Activated CD4-positive, alpha-beta memory T cell treated with anti-CD3 and anti-CD28 coated beads for 36 hours (primary cell): ENCODE data around the gene PPWD1. TPM values are rescaled to one million over a fixed set of nuclear protein-coding genes. Genes with fewer than 3 reads are reported as not detected.
"Not testable (repeated sequence)": the region's sequence is repeated elsewhere in the genome, so short reads cannot be mapped to it uniquely, and the experiment has no call there.

Source experiments
- CTCF ChIA-PET: fragments of 350-600 bp; sonication (Branson Sonifier 250); formaldehyde crosslinking; loops from one replicate; lab custom pipeline; 2021; ENCODE audit warnings: antibody characterized with exemption, inconsistent platforms; lab: Charles Lee
- POLR2A ChIA-PET: fragments of 350-600 bp; sonication (Branson Sonifier 250); formaldehyde crosslinking; loops from one replicate; lab custom pipeline; 2021; ENCODE audit warnings: antibody characterized with exemption; lab: Charles Lee
- DNase-seq: peaks from one replicate; pipeline ENCODE4 v3.0.0-alpha.2; 2020
- H3K27ac Mint-ChIP-seq: one replicate; pipeline ENCODE4 v1.8.0; 2021; ENCODE audit warnings: mixed read lengths
- H3K27me3 Mint-ChIP-seq: one replicate; pipeline ENCODE4 v1.8.0; 2021; ENCODE audit warnings: mixed read lengths
- H3K36me3 Mint-ChIP-seq: one replicate; pipeline ENCODE4 v1.8.0; 2021; ENCODE audit warnings: mixed read lengths
- H3K4me1 Mint-ChIP-seq: one replicate; pipeline ENCODE4 v1.8.0; 2021; ENCODE audit warnings: low read depth, mixed read lengths
- H3K4me3 Mint-ChIP-seq: one replicate; pipeline ENCODE4 v1.8.0; 2021; ENCODE audit warnings: mild to moderate bottlenecking, mixed read lengths
- H3K9me3 Mint-ChIP-seq: one replicate; pipeline ENCODE4 v1.8.0; 2021; ENCODE audit warnings: mixed read lengths
- intact Hi-C: fragments of 100-400 bp; cut with micrococcal nuclease; formaldehyde crosslinking; loops from one replicate; pipeline ENCODE4 v1.15.1; 2023
- total RNA-seq, 2 experiments: library from RNA; stranded (reverse); gene quantifications; one replicate each; pipeline ENCODE4 v1.2.3, GENCODE V29; 2021

Gene PPWD1
- total RNA-seq, 2 experiments from 2014 or later: 38.0 to 42.2 TPM

GRCh38 chr5:65563777-65564176 is 681 bp downstream of the PPWD1 start:
- H3K36me3 Mint-ChIP-seq: peaks cover 25% of the 10 kb centered on the region
- no peaks in the 10 kb centered on the region for H3K27me3 Mint-ChIP-seq
- intact Hi-C loops: loop anchor here (1.0 to 5.0 kb wide), 6 partner anchors 61 to 581 kb away; partner anchors contain the start of genes ERBIN, NLN, SGTB and SREK1
- ChIA-PET CTCF (interaction anchor here (0.9 to 1.6 kb wide), 2 partner anchors 14 to 80 kb away, joined by 3 to 6 read pairs; no protein-coding TSS in a partner anchor), POLR2A (interaction anchor here (1.1 to 3.6 kb wide), 5 partner anchors 24 to 158 kb away, joined by 3 to 19 read pairs (median 5); partner anchors contain the start of genes NLN, SGTB, SHLD3 and TRAPPC13)
- H3K4me3 Mint-ChIP-seq: peak overlapping the region; percentile 92
- H3K9me3 Mint-ChIP-seq: no peaks in the 10 kb centered on the region
- H3K4me1 Mint-ChIP-seq: peaks cover 48% of the 10 kb centered on the region
- H3K27ac Mint-ChIP-seq: peak overlapping the region; percentile 93
- DNase-seq: peak; percentile 9

DNA sequence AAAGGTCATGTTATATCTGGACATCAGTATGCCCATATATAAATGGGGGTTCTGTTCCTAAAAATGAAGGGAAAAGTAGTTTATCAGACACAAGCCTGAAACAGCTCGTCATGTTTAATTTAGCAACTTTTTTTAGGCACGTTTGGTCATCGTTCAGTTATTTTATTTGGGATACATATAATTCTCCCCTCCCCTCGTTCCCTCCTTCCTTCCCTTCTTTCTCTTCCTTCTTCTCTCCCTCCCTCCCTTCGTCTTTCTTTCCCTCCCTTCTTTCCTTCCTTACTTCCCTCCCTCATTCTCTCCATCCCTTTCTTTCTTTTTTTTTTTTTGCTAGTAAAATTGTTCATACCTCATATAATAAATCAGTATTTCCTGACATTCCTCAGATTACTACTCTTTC is 3.4 kb downstream of the PPWD1 start:
- Mint-ChIP-seq H3K4me3 (no peak overlapping the region), H3K27me3 (no peaks in the 10 kb centered on the region), H3K27ac (no peak overlapping the region), H3K4me1 (peaks cover 43% of the 10 kb centered on the region), H3K9me3 (no peaks in the 10 kb centered on the region), H3K36me3 (peaks cover 8% of the 10 kb centered on the region)
- ChIA-PET POLR2A (no interaction called here), CTCF (no interaction called here)
- intact Hi-C loops: no loop called here
- no peak for DNase-seq

DNA sequence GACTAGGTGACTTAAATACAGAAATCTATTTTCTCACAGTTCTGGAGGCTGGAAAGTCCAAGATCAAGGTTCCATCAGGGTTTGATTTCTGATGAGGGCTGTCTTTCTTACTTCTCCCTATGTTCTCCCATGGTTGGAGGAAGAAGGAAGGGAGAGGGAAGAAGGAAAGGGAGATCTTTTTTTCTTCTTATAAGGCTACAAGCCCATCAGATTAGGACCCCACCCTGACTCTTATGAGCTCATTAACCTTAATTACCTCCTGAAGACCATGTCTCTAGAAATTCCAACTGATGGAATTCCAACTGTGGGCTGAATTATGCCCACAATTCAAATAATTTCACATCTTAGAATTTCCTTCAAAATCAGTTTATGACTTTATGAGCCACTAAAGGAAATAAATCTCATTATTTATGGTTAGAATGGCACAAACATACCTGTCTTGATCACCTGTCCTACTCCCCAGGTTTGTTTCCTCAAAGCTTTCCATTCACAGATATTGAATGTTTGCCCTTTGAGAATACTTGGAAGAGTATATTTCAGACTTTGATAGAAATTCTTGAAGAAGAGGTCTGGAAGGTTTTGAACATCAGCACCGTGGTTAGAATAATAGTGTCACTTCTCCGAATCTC is 7.6 kb downstream of the PPWD1 start:
- Mint-ChIP-seq H3K4me3 (no peak overlapping the region), H3K9me3 (no peaks in the 10 kb centered on the region), H3K27ac (no peak overlapping the region), H3K27me3 (no peaks in the 10 kb centered on the region), H3K36me3 (peaks cover 24% of the 10 kb centered on the region), H3K4me1 (peaks cover 24% of the 10 kb centered on the region)
- DNase-seq: no peak
- POLR2A ChIA-PET: no interaction called here
- intact Hi-C loops: no loop called here
- CTCF ChIA-PET: no interaction called here

GRCh38 chr5:65577141-65577540 is 14.0 kb downstream of the PPWD1 start:
- peaks cover 41% of the 10 kb centered on the region for H3K36me3 Mint-ChIP-seq
- no peak overlapping the region for H3K4me3 Mint-ChIP-seq
- DNase-seq: no peak
- peaks cover 18% of the 10 kb centered on the region for H3K4me1 Mint-ChIP-seq
- peak overlapping the region; percentile 55 for H3K27ac Mint-ChIP-seq
- no peaks in the 10 kb centered on the region for H3K9me3 Mint-ChIP-seq
- no peaks in the 10 kb centered on the region for H3K27me3 Mint-ChIP-seq
- intact Hi-C loops: no loop called here
- CTCF ChIA-PET: no interaction called here
- POLR2A ChIA-PET: interaction anchor here (0.6 kb wide), 1 partner anchor 1914 kb away, joined by 3 read pairs; no protein-coding TSS in a partner anchor

DNA sequence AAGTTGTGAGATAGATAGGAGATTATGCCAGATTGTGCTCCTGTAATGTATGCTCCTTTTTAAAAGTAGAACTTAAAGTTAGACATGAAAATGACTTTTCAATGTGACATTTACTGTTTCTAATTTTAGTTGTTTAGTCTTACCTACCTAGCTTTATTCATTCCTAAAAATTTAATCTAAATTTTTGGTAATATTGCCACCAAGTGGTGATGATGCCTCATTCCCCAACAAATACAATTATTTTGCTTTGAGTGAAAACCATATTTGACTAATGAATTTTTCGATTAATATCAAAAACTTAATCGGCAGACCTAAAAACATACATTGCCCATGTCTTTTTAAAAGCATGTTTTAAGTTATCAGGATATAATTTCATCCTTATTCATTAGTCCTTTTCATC is 25.6 kb downstream of the PPWD1 start:
- no peaks in the 10 kb centered on the region for H3K9me3 Mint-ChIP-seq
- no peaks in the 10 kb centered on the region for H3K27me3 Mint-ChIP-seq
- intact Hi-C loops: no loop called here
- no peaks in the 10 kb centered on the region for H3K4me1 Mint-ChIP-seq
- POLR2A ChIA-PET: no interaction called here
- no peak for DNase-seq
- no peak overlapping the region for H3K4me3 Mint-ChIP-seq
- no peak overlapping the region for H3K27ac Mint-ChIP-seq
- H3K36me3 Mint-ChIP-seq: peaks cover 26% of the 10 kb centered on the region
- CTCF ChIA-PET: no interaction called here

DNA sequence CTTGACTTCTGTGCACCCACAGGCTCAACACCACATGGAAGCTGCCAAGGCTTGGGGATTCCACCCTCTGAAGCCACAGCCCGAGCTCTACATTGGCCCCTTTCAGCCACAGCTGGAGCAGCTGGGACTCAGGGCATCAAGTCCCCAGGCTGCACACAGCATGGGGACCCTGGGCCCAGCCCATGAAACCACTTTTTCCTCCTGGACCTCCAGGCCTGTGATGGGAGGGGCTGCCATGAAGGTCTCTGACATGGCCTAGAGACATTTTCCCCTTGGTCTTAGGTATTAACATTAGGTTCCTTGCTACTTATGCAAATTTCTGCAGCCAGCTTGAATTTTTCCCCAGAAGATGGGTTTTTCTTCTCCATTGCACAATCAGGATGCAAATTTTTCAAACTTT is 38.7 kb downstream of the PPWD1 start:
- POLR2A ChIA-PET, H3K4me3 Mint-ChIP-seq, DNase-seq, H3K27ac Mint-ChIP-seq, H3K4me1 Mint-ChIP-seq, intact Hi-C loops, CTCF ChIA-PET, H3K27me3 Mint-ChIP-seq, H3K9me3 Mint-ChIP-seq: not testable (repeated sequence)
- H3K36me3 Mint-ChIP-seq: peaks cover 58% of the 10 kb centered on the region

DNA sequence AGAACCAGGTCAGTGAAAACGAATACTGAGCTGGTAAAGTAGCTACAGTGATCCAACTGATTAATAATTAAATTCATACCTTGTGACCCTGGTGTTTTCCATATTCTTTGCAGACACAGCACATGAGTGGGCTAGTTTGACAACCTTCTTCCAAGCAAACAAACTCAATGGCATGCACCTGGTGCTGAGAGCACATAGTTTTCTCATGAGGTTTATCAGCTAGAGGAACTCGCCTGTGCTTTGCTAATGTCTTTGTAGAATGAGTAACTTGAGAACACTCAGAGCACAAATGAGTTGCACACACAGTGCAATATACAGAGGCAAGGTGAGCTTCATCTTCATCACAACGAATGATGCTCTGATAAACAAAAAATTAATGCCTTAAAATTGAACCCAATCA is 48.4 kb downstream of the PPWD1 start:
- no peaks in the 10 kb centered on the region for H3K27me3 Mint-ChIP-seq
- H3K9me3 Mint-ChIP-seq: no peaks in the 10 kb centered on the region
- H3K4me3 Mint-ChIP-seq: no peak overlapping the region
- no peak for DNase-seq
- ChIA-PET CTCF (no interaction called here), POLR2A (no interaction called here)
- intact Hi-C loops: no loop called here
- H3K27ac Mint-ChIP-seq: no peak overlapping the region
- H3K36me3 Mint-ChIP-seq: peaks cover 41% of the 10 kb centered on the region
- peaks cover 3% of the 10 kb centered on the region for H3K4me1 Mint-ChIP-seq

DNA sequence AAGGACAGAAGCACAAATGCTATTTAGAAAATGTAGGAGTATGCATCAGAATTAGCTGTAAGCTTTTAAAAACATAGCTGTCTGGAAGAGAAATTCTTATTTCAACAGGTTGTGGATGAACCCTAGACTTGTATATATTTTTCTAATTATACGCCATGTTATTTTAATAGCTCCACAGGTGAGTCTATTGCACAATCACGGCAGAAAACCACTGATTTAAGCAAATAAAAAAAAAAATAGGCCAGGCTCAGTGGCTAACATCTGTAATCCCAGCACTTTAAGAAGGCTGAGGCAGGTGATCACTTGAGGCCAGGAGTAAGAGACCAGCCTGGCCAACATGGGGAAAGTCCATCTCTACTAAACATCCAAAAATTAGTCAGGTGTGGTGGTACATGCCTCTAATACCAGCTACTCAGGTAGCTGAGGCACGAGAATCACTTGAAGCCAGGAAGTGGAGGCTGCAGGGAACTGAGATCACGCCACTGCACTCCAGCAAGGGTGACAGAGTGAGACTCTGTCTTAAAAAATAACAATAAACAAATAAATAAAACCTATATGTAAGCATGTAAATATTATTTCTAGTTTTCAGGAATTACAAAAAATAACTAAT is 49.3 kb downstream of the PPWD1 start:
- peaks cover 39% of the 10 kb centered on the region for H3K36me3 Mint-ChIP-seq
- intact Hi-C loops: no loop called here
- peaks cover 3% of the 10 kb centered on the region for H3K4me1 Mint-ChIP-seq
- H3K27me3 Mint-ChIP-seq: no peaks in the 10 kb centered on the region
- no peak for DNase-seq
- ChIA-PET CTCF (no interaction called here), POLR2A (no interaction called here)
- no peak overlapping the region for H3K27ac Mint-ChIP-seq
- no peak overlapping the region for H3K4me3 Mint-ChIP-seq
- H3K9me3 Mint-ChIP-seq: no peaks in the 10 kb centered on the region

DNA sequence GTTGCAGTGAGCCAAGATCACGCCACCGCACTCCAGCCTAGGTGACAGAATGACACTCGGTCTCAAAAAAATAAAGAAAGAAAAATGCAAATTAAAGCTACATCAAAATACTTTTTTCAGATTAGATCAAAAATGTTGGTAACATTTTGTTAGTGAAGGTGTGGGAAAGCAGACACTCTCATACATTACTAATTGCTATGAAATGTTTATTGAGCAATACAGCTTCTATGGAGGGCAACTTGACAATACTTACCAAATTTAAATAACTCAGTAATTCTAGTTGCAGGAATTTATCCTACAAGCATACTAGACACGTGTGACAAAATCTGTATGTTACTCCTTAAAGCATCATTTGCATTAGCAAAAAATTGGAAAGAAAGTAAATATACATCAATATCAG is 56.9 kb downstream of the PPWD1 start:
- Mint-ChIP-seq H3K27me3 (no peaks in the 10 kb centered on the region), H3K9me3 (no peaks in the 10 kb centered on the region), H3K4me1 (peaks cover 23% of the 10 kb centered on the region), H3K4me3 (no peak overlapping the region), H3K36me3 (peaks cover 2% of the 10 kb centered on the region), H3K27ac (no peak overlapping the region)
- CTCF ChIA-PET: no interaction called here
- no peak for DNase-seq
- intact Hi-C loops: loop anchor here (10.0 kb wide), 1 partner anchor 395 kb away; no protein-coding TSS in a partner anchor
- POLR2A ChIA-PET: no interaction called here

DNA sequence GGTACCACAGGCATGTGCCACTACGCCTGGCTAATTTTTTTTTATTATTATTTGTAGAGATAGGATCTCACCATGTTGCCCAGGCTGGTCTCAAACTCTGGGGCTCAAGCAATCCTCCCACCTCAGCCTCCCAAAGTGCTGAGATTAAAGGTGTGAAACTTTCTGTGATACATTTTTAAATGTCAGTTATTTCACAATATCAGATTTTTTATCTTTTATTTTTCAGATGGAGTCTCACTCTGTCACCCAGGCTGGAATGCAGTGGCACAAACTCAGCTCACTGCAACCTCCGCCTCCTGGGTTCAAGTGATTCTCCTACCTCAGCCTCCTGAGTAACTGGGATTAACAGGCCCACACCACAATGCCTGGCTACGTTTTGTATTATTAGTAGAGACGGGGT is 58.9 kb downstream of the PPWD1 start:
- H3K4me1 Mint-ChIP-seq: peaks cover 31% of the 10 kb centered on the region
- H3K36me3 Mint-ChIP-seq, POLR2A ChIA-PET, H3K27ac Mint-ChIP-seq, DNase-seq, CTCF ChIA-PET, H3K4me3 Mint-ChIP-seq, H3K27me3 Mint-ChIP-seq, H3K9me3 Mint-ChIP-seq: not testable (repeated sequence)
- intact Hi-C loops: loop anchor here (10.0 kb wide), 1 partner anchor 393 kb away; no protein-coding TSS in a partner anchor

- Mint-ChIP-seq H3K36me3 (no peaks in the 10 kb centered on the region), H3K27me3 (no peaks in the 10 kb centered on the region), H3K27ac (peak overlapping the region; percentile 96), H3K4me1 (peaks cover 39% of the 10 kb centered on the region), H3K4me3 (peak overlapping the region; percentile 96), H3K9me3 (no peaks in the 10 kb centered on the region)
- intact Hi-C loops: loop anchor here (10.0 kb wide), 1 partner anchor 391 kb away; no protein-coding TSS in a partner anchor
- no peak for DNase-seq
- CTCF ChIA-PET: no interaction called here
- POLR2A ChIA-PET: interaction anchor here (0.7 to 3.4 kb wide), 4 partner anchors 27 to 303 kb away, joined by 3 to 19 read pairs (median 4); partner anchors contain the start of genes CENPK, ERBIN, NLN and PPWD1
These were observed 60.4 kb downstream of the PPWD1 start for GRCh38 chr5:65623482-65623881.

DNA sequence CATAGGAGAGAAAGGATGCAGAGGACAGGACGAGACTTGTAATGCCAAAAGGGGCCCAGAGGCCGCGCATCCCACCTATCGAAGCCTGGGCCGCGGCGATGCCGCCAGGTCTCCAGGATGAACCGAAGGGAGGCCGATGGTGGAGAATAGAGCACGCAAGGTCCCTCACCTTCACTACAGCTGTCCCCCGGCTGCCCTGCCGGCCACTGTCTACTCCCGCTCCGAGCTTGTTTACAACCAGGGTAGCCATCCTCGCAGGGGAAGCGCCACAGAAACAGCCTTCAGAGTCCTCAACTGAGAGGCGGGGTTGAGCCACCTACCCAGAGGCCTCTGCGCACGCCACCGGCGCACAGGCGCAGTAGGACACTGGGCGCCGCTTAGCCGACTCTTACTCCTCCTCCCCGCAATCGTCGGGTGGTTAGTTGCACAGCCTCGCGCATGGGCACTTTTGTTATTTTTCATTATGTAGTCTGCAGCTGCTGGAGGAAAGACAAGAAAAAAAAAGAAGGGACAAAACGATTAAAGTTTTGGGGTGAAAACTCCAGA is 61.0 kb downstream of the PPWD1 start, which contains the start of gene TRIM23:
Gene TRIM23, minus strand, starts transcription at position 309 of the 546 bp plus-strand sequence. Its CDS starts 59 bp downstream, at position 250.
- CTCF ChIA-PET: no interaction called here
- intact Hi-C loops: loop anchor here (1.0 to 10.0 kb wide), 6 partner anchors 61 to 856 kb away; partner anchors contain the start of genes CENPK, CWC27, ERBIN and PPWD1
- Mint-ChIP-seq H3K27ac (peak within 1 kb of the TSS; percentile 96), H3K36me3 (no peaks in the 10 kb centered on the region), H3K4me3 (peak within 1 kb of the TSS; percentile 96), H3K27me3 (no peaks in the 10 kb centered on the region), H3K4me1 (peaks cover 39% of the 10 kb centered on the region), H3K9me3 (no peaks in the 10 kb centered on the region)
- DNase-seq: peak; percentile 95
- POLR2A ChIA-PET: interaction anchor here (0.7 to 3.4 kb wide), 4 partner anchors 28 to 302 kb away, joined by 3 to 19 read pairs (median 4); partner anchors contain the start of genes CENPK, ERBIN, NLN and PPWD1
